Fibroblast of skin of right quadriceps (primary cell): ENCODE results near the gene CCND1.
"Not testable (repeated sequence)": the region's sequence is repeated elsewhere in the genome, so short reads cannot be mapped to it uniquely, and the experiment has no call there.

Experiments
- DNase-seq: peaks from one replicate; pipeline ENCODE4 v3.0.0-alpha.2; 2013

Gene CCND1

GRCh38 chr11:69618237-69618636 lies 22.7 kb upstream of the CCND1 start:
- DNase-seq, result no peak

DNA sequence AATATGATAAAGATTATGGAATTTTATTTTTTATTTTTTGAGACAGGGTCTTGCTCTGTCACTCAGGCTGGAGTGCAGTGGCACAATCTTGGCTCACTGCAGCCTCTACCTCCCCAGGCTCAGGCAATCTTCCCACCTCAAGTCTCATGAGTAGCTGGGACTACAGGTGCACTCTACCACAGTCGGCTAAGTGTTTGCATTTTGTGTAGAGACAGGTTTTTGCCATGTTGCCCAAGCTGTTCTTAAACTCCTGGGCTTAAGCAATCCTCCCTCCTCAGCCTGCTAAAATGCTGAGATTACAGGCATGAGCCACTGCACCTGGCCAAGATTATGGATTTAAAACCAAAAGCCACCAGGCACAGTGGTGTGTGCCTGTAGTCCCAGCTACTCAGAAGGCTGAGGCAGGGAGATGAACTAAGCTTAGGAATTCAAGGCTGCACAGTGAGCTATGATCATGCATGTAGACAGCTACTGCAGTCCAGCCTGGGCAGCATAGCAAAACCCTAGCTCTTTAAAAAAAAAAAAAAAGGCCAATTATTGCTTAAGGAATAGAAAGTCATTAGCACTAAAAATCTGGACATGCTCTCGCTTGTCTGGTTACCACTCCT lies 20.2 kb upstream of the CCND1 start:
- no peak for DNase-seq

GRCh38 chr11:69622097-69622681 lies 18.8 kb upstream of the CCND1 start:
- not testable (repeated sequence) for DNase-seq

GRCh38 chr11:69624293-69624692 lies 16.7 kb upstream of the CCND1 start:
- DNase-seq, result no peak

DNA sequence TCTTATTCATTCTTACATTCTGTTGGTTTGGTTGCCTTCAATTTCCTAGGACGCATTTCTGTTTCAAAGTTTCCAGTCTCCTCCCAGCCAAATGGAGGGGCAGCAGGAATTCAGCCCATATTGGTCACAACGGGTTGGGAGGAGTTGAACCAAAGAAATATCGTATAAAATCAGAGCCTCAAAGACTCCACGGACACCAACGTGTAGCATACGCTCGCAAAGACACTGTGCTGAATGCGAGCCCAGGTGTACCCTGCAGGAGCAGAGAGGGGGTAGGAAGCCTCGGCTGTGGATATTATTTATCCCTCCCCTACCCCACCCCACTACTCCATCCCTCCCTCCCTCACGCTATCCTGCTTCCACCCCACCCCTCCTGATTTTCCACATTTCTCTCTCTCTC lies 15.5 kb upstream of the CCND1 start:
- DNase-seq, result no peak

DNA sequence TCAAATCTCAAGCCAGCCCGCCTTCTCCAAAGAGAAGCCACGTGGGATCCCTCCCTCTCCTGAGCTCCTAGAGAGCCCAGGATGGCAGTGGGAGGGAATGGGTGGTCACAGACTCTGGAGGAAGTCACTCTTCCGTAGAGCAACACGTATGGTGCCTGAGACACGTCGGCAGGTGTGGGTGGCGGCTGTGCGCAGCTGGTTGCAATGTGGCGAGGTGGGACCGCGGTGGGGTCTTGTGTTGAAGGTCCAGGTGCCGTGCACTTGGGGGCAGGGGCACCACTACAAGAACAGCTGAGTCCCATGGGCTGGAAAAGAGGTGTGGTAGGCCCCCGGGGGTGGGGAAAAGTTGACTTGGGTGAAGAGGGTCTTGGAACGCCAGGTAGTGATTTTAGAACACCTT lies 13.4 kb upstream of the CCND1 start:
- DNase-seq, result no peak

DNA sequence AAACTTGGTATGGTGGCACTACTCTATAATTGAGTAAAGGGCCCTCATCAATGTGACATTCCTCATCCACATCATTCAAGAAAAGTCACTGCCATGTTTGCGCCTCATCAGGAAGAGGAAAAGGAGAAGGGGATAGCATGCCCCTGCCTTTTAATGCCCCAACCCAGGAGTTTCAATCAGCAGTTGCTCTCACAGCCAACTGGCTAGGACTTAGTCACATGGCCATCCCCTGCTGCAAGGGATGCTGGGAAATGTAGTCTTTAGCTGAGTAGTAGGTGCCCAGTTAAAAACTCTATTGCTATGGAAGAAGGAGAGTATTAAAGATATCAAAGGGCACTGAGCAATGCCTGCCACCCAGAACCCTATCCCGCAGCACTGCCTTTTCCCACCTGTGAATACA lies 10.9 kb upstream of the CCND1 start:
- DNase-seq, result no peak

- no peak for DNase-seq
Measured at GRCh38 chr11:69630424-69630823, 10.5 kb upstream of the CCND1 start.

DNA sequence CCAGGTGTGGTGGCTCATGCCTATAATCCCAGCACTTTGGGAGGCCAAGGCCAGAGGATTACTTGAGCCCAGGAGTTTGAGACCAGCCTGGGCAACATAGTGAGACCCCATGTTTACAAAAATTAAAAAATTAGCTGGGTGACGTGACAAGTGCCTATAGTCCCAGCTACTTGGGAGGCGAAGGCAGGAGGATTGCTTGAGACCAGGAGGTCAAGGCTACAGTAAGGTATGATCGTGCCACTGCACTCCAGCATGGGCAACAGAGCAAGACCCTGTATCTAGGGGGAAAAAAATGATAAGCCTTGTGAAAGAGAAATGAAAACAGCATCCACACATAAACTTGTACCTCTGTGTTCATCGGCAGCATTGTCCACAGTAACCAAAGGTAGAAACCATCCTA lies 8.1 kb upstream of the CCND1 start:
- DNase-seq, result no peak

- DNase-seq, result no peak
Measured at GRCh38 chr11:69634069-69634468, 6.9 kb upstream of the CCND1 start.

GRCh38 chr11:69634590-69634989 lies 6.4 kb upstream of the CCND1 start:
- no peak for DNase-seq

DNA sequence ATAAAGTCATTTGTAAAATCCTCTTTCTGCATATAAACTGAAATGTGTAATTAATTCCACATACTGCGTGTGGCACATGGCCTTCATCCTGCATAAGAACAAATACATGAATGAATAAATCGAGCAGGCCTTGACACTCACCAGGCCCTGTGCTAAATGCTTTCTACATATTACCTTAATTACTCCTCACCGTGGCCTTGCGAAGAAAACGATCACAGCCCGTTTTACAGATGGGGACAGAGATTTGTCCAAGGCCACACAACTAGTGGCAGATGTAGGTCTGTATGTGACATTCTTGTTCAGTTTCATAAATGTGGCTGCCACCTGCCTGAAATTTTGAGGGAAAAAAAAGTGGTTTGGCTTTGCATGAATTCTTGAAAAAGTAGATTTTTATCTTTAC lies 5.8 kb upstream of the CCND1 start:
- DNase-seq, result no peak

DNA sequence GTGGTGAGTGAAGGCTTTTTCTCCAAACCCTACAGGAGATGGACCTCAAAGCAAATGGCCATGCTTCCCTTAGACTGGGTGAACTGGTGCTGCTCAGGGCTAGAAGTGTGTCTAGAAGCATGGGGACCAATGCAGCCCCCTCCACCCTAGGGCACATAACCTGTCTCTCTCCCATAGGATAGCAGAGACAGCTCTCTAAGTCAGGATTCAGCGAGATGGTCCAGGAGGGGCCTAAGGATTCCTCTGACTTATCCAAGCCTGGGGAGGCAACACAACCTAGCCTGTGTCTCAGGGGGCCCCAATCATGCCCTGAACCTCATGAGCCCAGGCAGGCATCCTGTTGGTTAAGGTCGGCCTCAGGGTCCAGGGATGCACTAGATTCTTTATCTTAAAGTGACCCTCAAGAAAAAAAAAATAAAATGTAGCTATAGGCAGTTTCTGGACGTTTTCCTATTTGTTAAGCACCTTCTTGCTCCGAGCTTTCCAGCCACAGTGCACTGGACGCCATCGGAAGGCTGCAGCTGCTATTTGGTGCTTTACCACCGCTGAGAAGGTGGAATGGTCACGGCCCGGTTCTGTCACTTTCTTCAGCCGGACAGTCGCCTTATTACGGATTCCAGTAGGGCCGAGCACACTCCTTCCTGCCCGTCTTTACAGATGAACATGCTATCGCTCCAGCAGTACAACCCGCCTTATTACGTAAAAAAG lies 5.0 kb upstream of the CCND1 start:
- no peak for DNase-seq

DNA sequence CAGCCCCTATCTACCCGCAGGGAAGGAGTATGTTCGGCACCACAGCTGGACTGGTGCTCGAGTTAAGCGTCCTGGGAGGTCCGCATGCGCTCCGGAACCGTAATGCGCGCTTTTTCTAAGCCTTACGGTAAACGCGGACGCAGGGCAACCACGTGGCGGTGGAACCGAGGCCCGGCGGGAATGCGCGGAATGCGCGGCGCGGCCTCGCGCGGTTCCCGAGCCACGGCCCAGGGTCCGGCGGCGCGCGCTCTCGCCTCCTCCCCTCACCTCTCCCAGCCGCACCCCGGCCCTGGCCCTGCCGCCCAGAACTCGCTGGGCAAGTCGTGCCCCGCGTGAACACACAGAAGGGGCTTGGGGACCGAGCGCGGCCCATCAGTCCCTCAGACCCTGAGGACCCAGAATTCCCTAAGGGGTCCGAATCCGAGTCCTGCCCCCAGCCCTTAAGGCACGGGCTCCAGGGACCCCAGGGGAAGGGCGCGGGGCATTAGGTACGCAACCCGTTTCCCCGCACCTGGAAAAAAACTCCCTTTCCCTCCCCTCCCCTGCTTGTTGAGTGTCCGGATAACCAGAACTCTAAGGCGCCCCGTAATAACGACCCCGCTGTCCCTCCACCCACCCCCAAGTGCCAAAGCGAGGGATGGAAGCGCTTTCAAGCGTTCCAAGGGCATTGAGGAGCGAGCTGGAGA lies 4.3 kb upstream of the CCND1 start:
- DNase-seq, result peak; percentile 90

GRCh38 chr11:69637198-69637940 lies 3.6 kb upstream of the CCND1 start:
- DNase-seq, result no peak

DNA sequence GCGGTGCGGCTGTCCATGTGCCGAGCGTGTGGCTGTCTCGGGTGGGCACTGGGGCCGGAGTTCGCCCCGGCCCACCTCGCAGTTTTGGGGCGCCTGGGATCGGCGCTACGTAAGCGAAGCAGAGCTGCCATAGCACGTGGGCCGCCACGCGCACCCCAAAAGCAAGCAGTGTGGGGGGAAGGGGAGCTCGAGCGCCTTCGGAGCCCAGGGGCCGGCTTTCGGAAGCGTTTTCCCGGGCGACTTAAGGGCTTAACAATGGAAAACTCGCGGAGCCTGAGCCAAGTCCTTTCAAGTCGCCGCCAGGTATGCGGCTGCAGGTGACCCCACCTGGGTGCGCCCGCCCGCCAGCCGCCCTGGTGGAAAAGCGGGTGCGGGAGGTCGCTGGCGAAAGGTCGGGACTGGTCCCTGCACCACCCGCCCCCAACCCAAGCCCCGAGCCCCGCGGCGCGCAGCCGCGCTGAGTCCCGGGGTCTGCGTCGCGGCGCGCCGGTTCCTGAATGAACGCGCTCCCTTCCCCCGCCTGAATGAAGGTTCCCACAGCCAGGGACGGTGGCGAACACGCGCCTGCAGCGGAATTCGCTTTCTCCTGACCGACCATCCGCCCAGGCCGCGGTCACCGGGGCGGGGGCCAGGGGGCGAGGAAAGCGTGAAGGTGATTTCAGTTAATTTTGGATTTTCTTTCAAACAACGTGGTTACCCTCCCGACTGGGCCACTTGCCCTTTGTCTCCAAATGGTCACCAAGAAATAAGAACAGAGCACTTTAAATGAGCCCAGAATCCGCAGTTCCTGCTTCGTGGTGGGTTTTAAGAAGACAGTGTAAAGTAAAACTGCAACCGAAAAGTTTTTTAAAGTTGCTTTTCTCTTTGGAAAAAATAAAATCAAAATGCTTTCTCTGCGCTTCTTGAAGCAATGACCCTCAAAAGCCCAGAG lies 2.8 kb upstream of the CCND1 start:
- peak; percentile 65 for DNase-seq

DNA sequence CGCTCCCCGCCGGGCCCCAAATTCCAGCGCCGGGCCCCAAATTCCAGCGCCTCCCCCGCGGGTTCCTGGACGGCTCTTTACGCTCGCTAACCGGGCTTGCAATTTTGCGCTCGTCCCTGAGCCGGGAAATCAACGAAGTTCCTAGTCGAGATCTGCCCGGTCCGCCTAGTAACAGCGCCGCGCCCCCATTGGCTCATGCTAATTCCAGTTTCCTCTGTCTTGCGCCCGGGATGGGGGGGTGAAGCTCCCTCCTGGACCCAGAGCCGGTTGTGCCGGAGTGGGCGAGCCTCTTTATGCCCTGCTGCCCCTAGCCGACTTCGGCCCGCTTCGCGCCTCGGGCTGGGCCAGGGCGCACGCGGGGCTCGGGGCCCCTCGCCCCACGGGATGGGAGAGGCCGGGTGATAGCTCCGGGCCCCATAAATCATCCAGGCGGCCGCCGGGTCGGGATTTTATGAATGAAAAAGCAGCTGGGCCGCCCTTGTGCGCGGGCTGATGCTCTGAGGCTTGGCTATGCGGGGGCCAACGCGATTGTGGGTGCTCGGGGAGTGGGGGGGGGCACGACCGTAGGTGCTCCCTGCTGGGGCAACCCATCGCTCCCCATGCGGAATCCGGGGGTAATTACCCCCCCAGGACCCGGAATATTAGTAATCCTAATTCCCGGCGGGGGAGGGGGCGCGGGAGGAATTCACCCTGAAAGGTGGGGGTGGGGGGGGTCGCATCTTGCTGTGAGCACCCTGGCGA lies 1.8 kb upstream of the CCND1 start:
- peak; percentile 96 for DNase-seq

- DNase-seq, result no peak
Measured at GRCh38 chr11:69639831-69640230, 1.1 kb upstream of the CCND1 start.

GRCh38 chr11:69640260-69640994 lies 529 bp upstream of the CCND1 start:
- DNase-seq, result no peak

GRCh38 chr11:69641681-69642548 lies 959 bp downstream of the CCND1 start:
- no peak for DNase-seq
